Skeletal muscle satellite cell (primary cell): Measurements from ENCODE around the gene P3H2.
"Not testable (repeated sequence)": the region's sequence is repeated elsewhere in the genome, so short reads cannot be mapped to it uniquely, and the experiment has no call there.

Experiments
- H3K27me3 ChIP-seq: 2 replicates; pipeline ENCODE4 v1.7.0; 2013; ENCODE audit warnings: low read length; ENCODE audit not compliant: control insufficient read depth, insufficient read depth
- H3K36me3 ChIP-seq: 2 replicates; pipeline ENCODE4 v1.7.0; 2013; ENCODE audit warnings: mild to moderate bottlenecking, control low read depth, low read length; ENCODE audit not compliant: insufficient read depth
- H3K4me1 ChIP-seq: 2 replicates; pipeline ENCODE4 v1.7.0; 2013; ENCODE audit warnings: low read length; ENCODE audit not compliant: control insufficient read depth, insufficient read depth
- H3K4me2 ChIP-seq: 2 replicates; pipeline ENCODE4 v1.7.0; 2013; ENCODE audit warnings: mild to moderate bottlenecking, low read length
- H3K4me3 ChIP-seq: 2 replicates; pipeline ENCODE4 v1.7.0; 2013; ENCODE audit warnings: low read length
- H3K9ac ChIP-seq: 2 replicates; pipeline ENCODE4 v1.7.0; 2013; ENCODE audit warnings: mild to moderate bottlenecking, low read depth, low read length, moderate library complexity
- H3K9me3 ChIP-seq: replicated peaks from 2 replicates; pipeline ENCODE4 v1.7.0; 2013; ENCODE audit warnings: mild to moderate bottlenecking, control low read depth, low read length

The P3H2 gene

GRCh38 chr3:190150681-190151080, 30.0 kb upstream of the P3H2 start:
- Histone ChIP-seq H3K9ac (no peak overlapping the region), H3K4me1 (peaks cover 9% of the 10 kb centered on the region), H3K36me3 (no peaks in the 10 kb centered on the region), H3K4me2 (no peak overlapping the region), H3K27me3 (no peaks in the 10 kb centered on the region), H3K9me3 (no peaks in the 10 kb centered on the region), H3K4me3 (no peak overlapping the region)

GRCh38 chr3:190149830-190150619, 29.3 kb upstream of the P3H2 start:
- not testable (repeated sequence) for H3K4me3 ChIP-seq, H3K36me3 ChIP-seq, H3K27me3 ChIP-seq, H3K9ac ChIP-seq, H3K9me3 ChIP-seq, H3K4me1 ChIP-seq, H3K4me2 ChIP-seq

GRCh38 chr3:190144793-190145192, 24.1 kb upstream of the P3H2 start:
- not testable (repeated sequence) for H3K9me3 ChIP-seq, H3K4me3 ChIP-seq, H3K36me3 ChIP-seq, H3K4me2 ChIP-seq, H3K9ac ChIP-seq, H3K27me3 ChIP-seq, H3K4me1 ChIP-seq

GRCh38 chr3:190142041-190142440, 21.3 kb upstream of the P3H2 start:
- no peak overlapping the region for H3K9ac ChIP-seq
- H3K9me3 ChIP-seq, result no peaks in the 10 kb centered on the region
- H3K36me3 ChIP-seq, result no peaks in the 10 kb centered on the region
- H3K4me2 ChIP-seq, result no peak overlapping the region
- no peaks in the 10 kb centered on the region for H3K27me3 ChIP-seq
- H3K4me3 ChIP-seq, result no peak overlapping the region
- no peaks in the 10 kb centered on the region for H3K4me1 ChIP-seq

- H3K4me3 ChIP-seq, result no peak overlapping the region
- H3K9me3 ChIP-seq, result no peaks in the 10 kb centered on the region
- H3K27me3 ChIP-seq, result no peaks in the 10 kb centered on the region
- no peak overlapping the region for H3K4me2 ChIP-seq
- H3K4me1 ChIP-seq, result no peaks in the 10 kb centered on the region
- H3K9ac ChIP-seq, result no peak overlapping the region
- no peaks in the 10 kb centered on the region for H3K36me3 ChIP-seq
Measured at GRCh38 chr3:190139365-190139764, 18.7 kb upstream of the P3H2 start.

- no peaks in the 10 kb centered on the region for H3K36me3 ChIP-seq
- H3K9ac ChIP-seq, result no peak overlapping the region
- H3K4me1 ChIP-seq, result peaks cover 4% of the 10 kb centered on the region
- no peaks in the 10 kb centered on the region for H3K9me3 ChIP-seq
- no peak overlapping the region for H3K4me3 ChIP-seq
- H3K27me3 ChIP-seq, result no peaks in the 10 kb centered on the region
- H3K4me2 ChIP-seq, result no peak overlapping the region
Measured at GRCh38 chr3:190132371-190132770, 11.7 kb upstream of the P3H2 start.

- H3K27me3 ChIP-seq, result no peaks in the 10 kb centered on the region
- H3K4me2 ChIP-seq, result no peak overlapping the region
- peaks cover 4% of the 10 kb centered on the region for H3K4me1 ChIP-seq
- H3K9me3 ChIP-seq, result no peaks in the 10 kb centered on the region
- H3K36me3 ChIP-seq, result no peaks in the 10 kb centered on the region
- H3K4me3 ChIP-seq, result no peak overlapping the region
- no peak overlapping the region for H3K9ac ChIP-seq
Measured at GRCh38 chr3:190131329-190131728, 10.6 kb upstream of the P3H2 start.

GRCh38 chr3:190130696-190131095, 10.0 kb upstream of the P3H2 start:
- Histone ChIP-seq H3K36me3 (no peaks in the 10 kb centered on the region), H3K9me3 (no peaks in the 10 kb centered on the region), H3K9ac (no peak overlapping the region), H3K4me3 (no peak overlapping the region), H3K4me1 (peaks cover 4% of the 10 kb centered on the region), H3K4me2 (no peak overlapping the region), H3K27me3 (no peaks in the 10 kb centered on the region)

- no peaks in the 10 kb centered on the region for H3K36me3 ChIP-seq
- H3K9ac ChIP-seq, result no peak overlapping the region
- peaks cover 4% of the 10 kb centered on the region for H3K4me1 ChIP-seq
- H3K4me2 ChIP-seq, result no peak overlapping the region
- no peaks in the 10 kb centered on the region for H3K27me3 ChIP-seq
- H3K4me3 ChIP-seq, result no peak overlapping the region
- H3K9me3 ChIP-seq, result no peaks in the 10 kb centered on the region
Measured at GRCh38 chr3:190130037-190130436, 9.3 kb upstream of the P3H2 start.

GRCh38 chr3:190127797-190128196, 7.1 kb upstream of the P3H2 start:
- Histone ChIP-seq H3K9me3 (no peaks in the 10 kb centered on the region), H3K27me3 (no peaks in the 10 kb centered on the region), H3K9ac (no peak overlapping the region), H3K4me2 (no peak overlapping the region), H3K4me1 (peaks cover 4% of the 10 kb centered on the region), H3K36me3 (no peaks in the 10 kb centered on the region), H3K4me3 (no peak overlapping the region)

- H3K27me3 ChIP-seq, result no peaks in the 10 kb centered on the region
- H3K9ac ChIP-seq, result no peak overlapping the region
- H3K4me3 ChIP-seq, result no peak overlapping the region
- no peaks in the 10 kb centered on the region for H3K36me3 ChIP-seq
- peaks cover 7% of the 10 kb centered on the region for H3K4me1 ChIP-seq
- no peaks in the 10 kb centered on the region for H3K9me3 ChIP-seq
- no peak overlapping the region for H3K4me2 ChIP-seq
Measured at GRCh38 chr3:190127195-190127594, 6.5 kb upstream of the P3H2 start.

- no peaks in the 10 kb centered on the region for H3K27me3 ChIP-seq
- no peak overlapping the region for H3K9ac ChIP-seq
- peaks cover 9% of the 10 kb centered on the region for H3K4me1 ChIP-seq
- H3K4me3 ChIP-seq, result no peak overlapping the region
- H3K9me3 ChIP-seq, result no peaks in the 10 kb centered on the region
- H3K4me2 ChIP-seq, result no peak overlapping the region
- no peaks in the 10 kb centered on the region for H3K36me3 ChIP-seq
Measured at GRCh38 chr3:190125436-190126068, 4.9 kb upstream of the P3H2 start.
